Measurements from ENCODE around the gene GAB2.
"Not testable (repeated sequence)": the region's sequence is repeated elsewhere in the genome, so short reads cannot be mapped to it uniquely, and the experiment has no call there.

Gene GAB2

GRCh38 chr11:78298291-78298771, 119.3 kb downstream of the GAB2 start:
- TF ChIP-seq CTCF (IDR thresholded peaks at IDR 0.05; ENCODE audit: low read depth, low read length) = no peak
- DNase-seq (ENCODE audit: low read depth in 2 of 2) = no peak
- no peak overlapping the region for H3K4me3 ChIP-seq (replicated peaks in 1 of 2; ENCODE audit: low read depth in 2 of 2, low read length in 2 of 2)

- no peak for DNase-seq (ENCODE audit: low read depth in 2 of 2)
- no peak for TF ChIP-seq CTCF (IDR thresholded peaks at IDR 0.05; ENCODE audit: low read depth, low read length)
- H3K4me3 ChIP-seq (replicated peaks in 1 of 2; ENCODE audit: low read depth in 2 of 2, low read length in 2 of 2) = no peak overlapping the region
Observed at GRCh38 chr11:78295991-78296930, 121.4 kb downstream of the GAB2 start.

GRCh38 chr11:78295347-78295746, 122.3 kb downstream of the GAB2 start:
- no peak for DNase-seq (ENCODE audit: low read depth in 2 of 2)
- no peak overlapping the region for H3K4me3 ChIP-seq (replicated peaks in 1 of 2; ENCODE audit: low read depth in 2 of 2, low read length in 2 of 2)
- no peak for TF ChIP-seq CTCF (IDR thresholded peaks at IDR 0.05; ENCODE audit: low read depth, low read length)

GRCh38 chr11:78294100-78294499, 123.5 kb downstream of the GAB2 start:
- DNase-seq (ENCODE audit: low read depth in 2 of 2); H3K4me3 ChIP-seq (replicated peaks in 1 of 2; ENCODE audit: low read depth in 2 of 2, low read length in 2 of 2): not testable (repeated sequence)

GRCh38 chr11:78293536-78293935, 124.1 kb downstream of the GAB2 start:
- TF ChIP-seq CTCF (IDR thresholded peaks at IDR 0.05; ENCODE audit: low read depth, low read length) = no peak
- H3K4me3 ChIP-seq (replicated peaks in 1 of 2; ENCODE audit: low read depth in 2 of 2, low read length in 2 of 2) = no peak overlapping the region
- DNase-seq (ENCODE audit: low read depth in 2 of 2) = no peak

- no peak for DNase-seq (ENCODE audit: low read depth in 2 of 2)
- TF ChIP-seq CTCF (IDR thresholded peaks at IDR 0.05; ENCODE audit: low read depth, low read length) = no peak
- no peak overlapping the region for H3K4me3 ChIP-seq (replicated peaks in 1 of 2; ENCODE audit: low read depth in 2 of 2, low read length in 2 of 2)
Observed at GRCh38 chr11:78292109-78292803, 125.4 kb downstream of the GAB2 start.

GRCh38 chr11:78291503-78292108, 126.0 kb downstream of the GAB2 start:
- no peak for TF ChIP-seq CTCF (IDR thresholded peaks at IDR 0.05; ENCODE audit: low read depth, low read length)
- no peak for DNase-seq (ENCODE audit: low read depth in 2 of 2)
- H3K4me3 ChIP-seq (replicated peaks in 1 of 2; ENCODE audit: low read depth in 2 of 2, low read length in 2 of 2) = no peak overlapping the region

All from cardiac fibroblast (primary cell).